ENCODE data around the gene ANKRD13D. TPM values are rescaled to one million over a fixed set of nuclear protein-coding genes. Genes with fewer than 3 reads are reported as not detected.

ANKRD13D gene
- total RNA-seq, 2 donors from 2014 or later: 56.6 to 58.6 TPM

- peak overlapping the region; percentile 98 for H3K4me3 ChIP-seq (ENCODE audit: low read length)
- WGBS, 2 experiments (ENCODE audit: insufficient coverage in 1 of 2, insufficient read length in 1 of 2): 0 to 2% methylated on average over 3 to 12 of the region's 16 CpGs
- H3K27ac ChIP-seq (ENCODE audit: low read depth, low read length): peak overlapping the region; percentile 96
- no peak for TF ChIP-seq CTCF (conservative IDR thresholded peaks at IDR 0.05)
- no peaks in the 10 kb centered on the region for H3K27me3 ChIP-seq (ENCODE audit: control insufficient read depth, insufficient read depth, low read length, poor library complexity, severe bottlenecking)
- peak overlapping the region; percentile 99 for H3K4me3 Mint-ChIP-seq
- peaks cover 41% of the 10 kb centered on the region for H3K36me3 Mint-ChIP-seq (ENCODE audit: low read depth)
- DNase-seq: peak; percentile 69
- peaks cover 21% of the 10 kb centered on the region for H3K4me1 ChIP-seq (ENCODE audit: control insufficient read depth, insufficient read depth, low read length)
- no peaks in the 10 kb centered on the region for H3K27me3 Mint-ChIP-seq (ENCODE audit: insufficient read depth)
- no peaks in the 10 kb centered on the region for H3K9me3 Mint-ChIP-seq
- peak overlapping the region; percentile 99 for H3K9ac ChIP-seq (ENCODE audit: extremely low read depth, low read length, poor library complexity, severe bottlenecking)
- H3K4me1 Mint-ChIP-seq: peaks cover 34% of the 10 kb centered on the region
- H3K36me3 ChIP-seq (ENCODE audit: control insufficient read depth, insufficient read depth, low read length): peaks cover 40% of the 10 kb centered on the region
- H3K9me3 ChIP-seq (ENCODE audit: control insufficient read depth, low read length): no peaks in the 10 kb centered on the region
- peak overlapping the region; percentile 100 for H3K27ac Mint-ChIP-seq
Observed at GRCh38 chr11:67240576-67241389, 48.3 kb upstream of the ANKRD13D start.

DNA sequence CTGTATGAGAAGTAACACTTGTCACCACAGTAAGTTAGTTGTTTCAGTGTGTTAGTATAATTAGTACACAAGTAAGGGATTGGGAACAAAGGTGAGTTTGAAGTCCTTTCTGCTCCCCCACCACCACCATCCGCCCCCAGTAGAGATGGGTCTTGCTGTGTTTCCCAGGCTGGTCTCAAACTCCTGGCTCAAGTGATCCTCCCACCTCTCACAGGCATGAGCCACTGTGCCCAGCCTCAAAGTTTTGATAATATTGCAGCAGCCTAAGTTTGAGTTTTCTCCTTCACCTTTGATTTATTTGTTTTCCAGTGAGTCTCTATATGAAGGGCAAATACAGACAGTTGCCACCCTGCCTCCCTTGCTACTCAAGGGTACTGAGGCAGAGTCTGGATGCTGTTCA lies 46.6 kb upstream of the ANKRD13D start:
- Histone ChIP-seq H3K9me3 (ENCODE audit: control insufficient read depth, low read length) (no peaks in the 10 kb centered on the region), H3K9ac (ENCODE audit: extremely low read depth, low read length, poor library complexity, severe bottlenecking) (no peak overlapping the region), H3K27ac (ENCODE audit: low read depth, low read length) (no peak overlapping the region), H3K36me3 (ENCODE audit: control insufficient read depth, insufficient read depth, low read length) (peaks cover 52% of the 10 kb centered on the region), H3K4me3 (ENCODE audit: low read length) (peak overlapping the region; percentile 73), H3K27me3 (ENCODE audit: control insufficient read depth, insufficient read depth, low read length, poor library complexity, severe bottlenecking) (no peaks in the 10 kb centered on the region), H3K4me1 (ENCODE audit: control insufficient read depth, insufficient read depth, low read length) (peaks cover 21% of the 10 kb centered on the region)
- WGBS, 2 experiments (ENCODE audit: insufficient coverage in 1 of 2, insufficient read length in 1 of 2): 95% methylated on average over 1 of the region's 1 CpG; no CpG with 5 or more reads in 1 of the 2 experiments
- H3K4me3 Mint-ChIP-seq: peak overlapping the region; percentile 99
- DNase-seq: no peak
- peaks cover 46% of the 10 kb centered on the region for H3K36me3 Mint-ChIP-seq (ENCODE audit: low read depth)
- TF ChIP-seq CTCF (conservative IDR thresholded peaks at IDR 0.05): no peak
- H3K27ac Mint-ChIP-seq: peak overlapping the region; percentile 49
- H3K9me3 Mint-ChIP-seq: no peaks in the 10 kb centered on the region
- peaks cover 34% of the 10 kb centered on the region for H3K4me1 Mint-ChIP-seq
- no peaks in the 10 kb centered on the region for H3K27me3 Mint-ChIP-seq (ENCODE audit: insufficient read depth)

DNA sequence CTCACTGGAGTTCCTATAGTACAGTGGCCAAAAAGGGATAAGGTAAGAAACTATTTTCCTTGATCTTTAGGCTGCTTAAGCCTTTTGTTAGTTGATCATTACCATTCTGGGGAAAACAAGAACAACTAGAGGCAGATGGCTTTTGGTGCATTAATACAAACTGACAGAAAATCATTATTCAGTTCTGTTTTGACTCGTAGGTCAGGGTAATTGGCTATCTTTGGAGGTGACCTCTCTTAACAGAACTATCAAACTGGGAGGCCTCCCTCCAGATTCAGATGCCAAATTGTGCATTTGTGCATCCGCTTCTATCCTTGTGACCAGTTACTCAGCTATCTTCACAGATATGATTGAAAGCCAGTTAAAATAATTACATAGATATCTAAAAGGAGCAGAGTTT lies 46.1 kb upstream of the ANKRD13D start:
- Mint-ChIP-seq H3K36me3 (ENCODE audit: low read depth) (peaks cover 51% of the 10 kb centered on the region), H3K27ac (peak overlapping the region; percentile 49), H3K9me3 (no peaks in the 10 kb centered on the region), H3K27me3 (ENCODE audit: insufficient read depth) (no peaks in the 10 kb centered on the region), H3K4me1 (peaks cover 34% of the 10 kb centered on the region), H3K4me3 (no peak overlapping the region)
- H3K4me3 ChIP-seq (ENCODE audit: low read length): peak overlapping the region; percentile 73
- WGBS, 2 experiments (ENCODE audit: insufficient coverage in 1 of 2, insufficient read length in 1 of 2): 97 to 100% methylated on average over 2 of the region's 2 CpGs
- no peak overlapping the region for H3K27ac ChIP-seq (ENCODE audit: low read depth, low read length)
- H3K9me3 ChIP-seq (ENCODE audit: control insufficient read depth, low read length): no peaks in the 10 kb centered on the region
- DNase-seq: no peak
- H3K4me1 ChIP-seq (ENCODE audit: control insufficient read depth, insufficient read depth, low read length): peaks cover 21% of the 10 kb centered on the region
- no peak for TF ChIP-seq CTCF (conservative IDR thresholded peaks at IDR 0.05)
- H3K9ac ChIP-seq (ENCODE audit: extremely low read depth, low read length, poor library complexity, severe bottlenecking): no peak overlapping the region
- H3K27me3 ChIP-seq (ENCODE audit: control insufficient read depth, insufficient read depth, low read length, poor library complexity, severe bottlenecking): no peaks in the 10 kb centered on the region
- peaks cover 57% of the 10 kb centered on the region for H3K36me3 ChIP-seq (ENCODE audit: control insufficient read depth, insufficient read depth, low read length)

Data from endodermal cell (in vitro differentiated cells).